A549 (cell line): ENCODE results near the gene KIAA0232. TPM values are rescaled to one million over a fixed set of nuclear protein-coding genes. Genes with fewer than 3 reads are reported as not detected.

ENCODE experiments used
- ATAC-seq, 2 experiments: fragments of 200-7000 bp in 1 of 2; fragments of >200 bp in 1 of 2; cut with Nextera tagmentation in 1 of 2; cut with Tn5 transposase in 1 of 2; 3 replicates each; pipeline versions ENCODE4 v1.8.0 to v1.9.1; 2018 to 2020; ENCODE audit warnings: mild to moderate bottlenecking in 1 of 2, moderate library complexity in 1 of 2
- CTCF ChIA-PET: fragments of 300-600 bp; sonication (Branson Sonifier 250); formaldehyde crosslinking; extraction: SDS; loops from one replicate; lab custom pipeline; 2021; ENCODE audit warnings: antibody characterized with exemption, inconsistent platforms; lab: Yijun Ruan, JAX
- POLR2A ChIA-PET: fragments of 350-600 bp; formaldehyde crosslinking; extraction: SDS; loops from one replicate; lab custom pipeline; 2021; ENCODE audit warnings: antibody characterized with exemption, inconsistent platforms; lab: Yijun Ruan, JAX
- DNase-seq, 2 experiments: peaks; one replicate each; pipeline versions ENCODE4 v3.0.0 to v3.0.0-alpha.2; 2011 to 2016; ENCODE audit warnings: low read depth in 1 of 2, low spot score in 1 of 2
- FAIRE-seq: peaks from 2 replicates; lab custom pipeline; 2011; peaks lifted over from hg19 to GRCh38; lab: Jason Lieb, UNC
- H3K27ac ChIP-seq, 2 experiments: fragments of >200 bp; sonication (Bioruptor Twin); formaldehyde crosslinking; 3 replicates each; pipeline ENCODE4 v1.5.1; 2016 to 2017
- H3K4me1 ChIP-seq: fragments of >200 bp; sonication (Bioruptor Twin); formaldehyde crosslinking; 3 replicates; pipeline ENCODE4 v1.6.1; 2016
- H3K4me2 ChIP-seq: fragments of >200 bp; sonication (Bioruptor Twin); formaldehyde crosslinking; 3 replicates; pipeline ENCODE4 v1.6.1; 2016
- H3K4me3 ChIP-seq: fragments of >200 bp; sonication (Bioruptor Twin); formaldehyde crosslinking; 3 replicates; pipeline ENCODE4 v1.5.1; 2016
- H3K9me3 ChIP-seq: fragments of >200 bp; sonication (Bioruptor Twin); formaldehyde crosslinking; 3 replicates; pipeline ENCODE4 v1.6.1; 2016
- BHLHE40 ChIP-seq: IDR thresholded peaks from 2 replicates; pipeline ENCODE4 v1.6.1; 2012; ENCODE audit warnings: low read depth, low read length, inconsistent platforms
- CHD2 ChIP-seq: fragments of 150-350 bp; IDR thresholded peaks from 2 replicates; pipeline ENCODE4 v1.6.1; 2014; ENCODE audit warnings: low read length; ENCODE audit not compliant: partially characterized antibody
- EHMT2 ChIP-seq: fragments of 200-600 bp; sonication (generic); IDR thresholded peaks from 2 replicates; pipeline ENCODE4 v1.6.1; 2016; ENCODE audit warnings: antibody characterized with exemption, low read depth, mild to moderate bottlenecking, moderate library complexity
- FOSB ChIP-seq: fragments of 250-450 bp; sonication (Bioruptor Pico); IDR thresholded peaks from 2 replicates; pipeline ENCODE4 v1.5.0; 2020; ENCODE audit warnings: mild to moderate bottlenecking, moderate library complexity
- HEYL ChIP-seq: fragments of 250-450 bp; sonication (Bioruptor Pico); IDR thresholded peaks from 2 replicates; pipeline ENCODE4 v1.8.0; 2021; ENCODE audit warnings: mild to moderate bottlenecking, moderate library complexity
- HOXB13 ChIP-seq: fragments of 250-450 bp; sonication (Bioruptor Pico); IDR thresholded peaks from 2 replicates; pipeline ENCODE4 v1.5.0; 2020; ENCODE audit warnings: low read depth, mild to moderate bottlenecking, moderate library complexity
- NPAS2 ChIP-seq: fragments of 250-450 bp; sonication (Bioruptor Pico); IDR thresholded peaks from 2 replicates; pipeline ENCODE4 v1.8.0; 2022; ENCODE audit warnings: mild to moderate bottlenecking, moderate library complexity, borderline replicate concordance
- POLR2AphosphoS2 ChIP-seq: conservative IDR thresholded peaks from 2 replicates; pipeline ENCODE4 v1.6.1; 2012; ENCODE audit warnings: low read length, improper control_type of control experiment, inconsistent platforms
- RAD21 ChIP-seq, 2 experiments: fragments of >200 bp in 1 of 2; sonication (Bioruptor Twin) in 1 of 2; formaldehyde crosslinking in 1 of 2; IDR thresholded peaks in 1 of 2; conservative IDR thresholded peaks in 1 of 2; 2 replicates in 1 of 2; 3 replicates in 1 of 2; pipeline ENCODE4 v1.6.1; 2012 to 2018; ENCODE audit warnings: inconsistent platforms in 1 of 2
- RFX5 ChIP-seq: fragments of 450-650 bp; IDR thresholded peaks from 2 replicates; pipeline ENCODE4 v1.7.1; 2014; ENCODE audit warnings: antibody characterized with exemption, mild to moderate bottlenecking, moderate library complexity
- SMC3 ChIP-seq: fragments of >200 bp; sonication (Bioruptor Twin); formaldehyde crosslinking; IDR thresholded peaks from 3 replicates; pipeline ENCODE4 v1.6.1; 2018; ENCODE audit warnings: inconsistent platforms
- TP53 ChIP-seq: fragments of 250-450 bp; sonication (Bioruptor Pico); IDR thresholded peaks from 2 replicates; pipeline ENCODE4 v1.5.0; 2021; ENCODE audit warnings: mild to moderate bottlenecking, moderate library complexity
- ZSCAN20 ChIP-seq: fragments of 250-450 bp; sonication (Bioruptor Pico); IDR thresholded peaks from 2 replicates; pipeline ENCODE4 v1.8.0; 2022; ENCODE audit warnings: mild to moderate bottlenecking, moderate library complexity
- WGBS: methylation state at CpG from one replicate; pipeline ENCODE4 v1.1.6; 2017; ENCODE audit errors: missing lambda C conversion rate; 5-methylcytosine and 5-hydroxymethylcytosine counted together
- polyA plus RNA-seq, 4 experiments: library from polyadenylated mRNA; depleted of rRNA in 3 of 4; stranded (reverse); fragments of >200 nt; fragmentation: RNase III in 1 of 4; extraction: RNeasy Plus Mini Kit Qiagen cat#74134 plus additional on column Dnase treatment in 1 of 4; gene quantifications; 2 replicates in 3 of 4; 3 replicates in 1 of 4; pipeline ENCODE4 v1.2.3, GENCODE V29; 2011 to 2017
- TF ChIP-seq, protein P1 (sequence below): fragments of 200-600 bp; sonication (generic); IDR thresholded peaks from 2 replicates; pipeline ENCODE4 v1.6.1; 2016; ENCODE audit warnings: antibody characterized with exemption, mild to moderate bottlenecking, moderate library complexity
- TF ChIP-seq, protein P2 (sequence below): fragments of 450-650 bp; IDR thresholded peaks from 2 replicates; pipeline ENCODE4 v1.6.1; 2014; ENCODE audit warnings: antibody characterized with exemption
- TF ChIP-seq, protein P3 (sequence below): fragments of >200 bp; sonication (Bioruptor Twin); formaldehyde crosslinking; IDR thresholded peaks from 3 replicates; pipeline ENCODE4 v1.5.1; 2016

The KIAA0232 gene
- polyA plus RNA-seq, 2 of the 4 experiments (the other 2 are of a cell fraction), result 9.3 to 21.5 TPM

- TF ChIP-seq, protein P1, sequence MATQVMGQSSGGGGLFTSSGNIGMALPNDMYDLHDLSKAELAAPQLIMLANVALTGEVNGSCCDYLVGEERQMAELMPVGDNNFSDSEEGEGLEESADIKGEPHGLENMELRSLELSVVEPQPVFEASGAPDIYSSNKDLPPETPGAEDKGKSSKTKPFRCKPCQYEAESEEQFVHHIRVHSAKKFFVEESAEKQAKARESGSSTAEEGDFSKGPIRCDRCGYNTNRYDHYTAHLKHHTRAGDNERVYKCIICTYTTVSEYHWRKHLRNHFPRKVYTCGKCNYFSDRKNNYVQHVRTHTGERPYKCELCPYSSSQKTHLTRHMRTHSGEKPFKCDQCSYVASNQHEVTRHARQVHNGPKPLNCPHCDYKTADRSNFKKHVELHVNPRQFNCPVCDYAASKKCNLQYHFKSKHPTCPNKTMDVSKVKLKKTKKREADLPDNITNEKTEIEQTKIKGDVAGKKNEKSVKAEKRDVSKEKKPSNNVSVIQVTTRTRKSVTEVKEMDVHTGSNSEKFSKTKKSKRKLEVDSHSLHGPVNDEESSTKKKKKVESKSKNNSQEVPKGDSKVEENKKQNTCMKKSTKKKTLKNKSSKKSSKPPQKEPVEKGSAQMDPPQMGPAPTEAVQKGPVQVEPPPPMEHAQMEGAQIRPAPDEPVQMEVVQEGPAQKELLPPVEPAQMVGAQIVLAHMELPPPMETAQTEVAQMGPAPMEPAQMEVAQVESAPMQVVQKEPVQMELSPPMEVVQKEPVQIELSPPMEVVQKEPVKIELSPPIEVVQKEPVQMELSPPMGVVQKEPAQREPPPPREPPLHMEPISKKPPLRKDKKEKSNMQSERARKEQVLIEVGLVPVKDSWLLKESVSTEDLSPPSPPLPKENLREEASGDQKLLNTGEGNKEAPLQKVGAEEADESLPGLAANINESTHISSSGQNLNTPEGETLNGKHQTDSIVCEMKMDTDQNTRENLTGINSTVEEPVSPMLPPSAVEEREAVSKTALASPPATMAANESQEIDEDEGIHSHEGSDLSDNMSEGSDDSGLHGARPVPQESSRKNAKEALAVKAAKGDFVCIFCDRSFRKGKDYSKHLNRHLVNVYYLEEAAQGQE, result no peak
- no peak for TF ChIP-seq RFX5
- no peak for TF ChIP-seq EHMT2
- TF ChIP-seq FOSB (CRISPR knock-in tag), result no peak
- TF ChIP-seq, all 56 proteins: peak for 0
Measured at GRCh38 chr4:6868386-6868785, 85.9 kb downstream of the KIAA0232 start (continued).

DNA sequence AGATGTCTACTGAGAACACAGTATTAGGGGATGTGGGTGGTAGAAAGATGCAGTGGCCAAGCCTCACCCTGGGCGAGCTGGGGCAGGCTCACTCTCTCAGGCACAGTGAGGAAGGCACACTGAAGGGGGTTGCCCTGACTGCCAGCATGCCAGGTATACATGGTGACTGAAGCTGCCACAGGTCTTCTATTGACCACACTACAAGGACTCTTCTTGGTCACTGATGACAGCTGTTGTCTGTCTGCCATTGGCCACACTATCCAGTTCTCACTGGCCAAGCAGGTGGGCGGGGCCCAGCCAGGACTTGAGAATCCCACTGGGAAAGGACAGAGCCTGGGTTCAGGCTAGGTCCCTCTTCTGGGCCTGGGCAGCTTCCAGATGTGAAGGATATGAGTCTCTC, 87.4 kb downstream of the KIAA0232 start:
- no peaks in the 10 kb centered on the region for H3K9me3 ChIP-seq
- ChIA-PET CTCF (interaction anchor here (0.9 kb wide), 1 partner anchor 149 kb away, joined by 3 read pairs; no protein-coding TSS in a partner anchor), POLR2A (no interaction called here)
- no peak overlapping the region for H3K4me3 ChIP-seq
- TF ChIP-seq HEYL (CRISPR knock-in tag) (no peak), BHLHE40 (no peak), TP53 (no peak)
- TF ChIP-seq, protein P1, result no peak
- WGBS, result 63% methylated on average over 2 of the region's 2 CpGs
- FAIRE-seq, result no peak
- no peaks in the 10 kb centered on the region for H3K4me1 ChIP-seq
- H3K4me2 ChIP-seq, result no peak overlapping the region
- no peak overlapping the region for H3K27ac ChIP-seq
- ATAC-seq, result no peak
- DNase-seq, result no peak

GRCh38 chr4:6873291-6873690, 90.8 kb downstream of the KIAA0232 start:
- ChIA-PET CTCF (interaction anchor here (0.6 to 6.4 kb wide), 55 partner anchors 9 to 624 kb away, joined by 3 to 168 read pairs (median 5); partner anchors contain the start of genes BLOC1S4 and MRFAP1L1), POLR2A (interaction anchor here (1.7 kb wide), 1 partner anchor 153 kb away, joined by 8 read pairs; no protein-coding TSS in a partner anchor)
- H3K4me2 ChIP-seq, result no peak overlapping the region
- no peak overlapping the region for H3K27ac ChIP-seq
- ATAC-seq (peak; percentile 76 to 82; a peak in 5 of 6 replicates), DNase-seq (peak; percentile 10 to 44), FAIRE-seq (no peak)
- no peaks in the 10 kb centered on the region for H3K4me1 ChIP-seq
- H3K4me3 ChIP-seq, result no peak overlapping the region
- no peak for TF ChIP-seq POLR2AphosphoS2
- TF ChIP-seq SMC3, result peak; percentile 40; the same call in 2 of the 3 replicates
- peak in 1 of 2 experiments; percentile 42; a peak in 2 of 5 replicates for TF ChIP-seq RAD21 (conservative IDR thresholded peaks at IDR 0.05 in 1 of 2, IDR thresholded peaks at IDR 0.05 in 1 of 2)
- H3K9me3 ChIP-seq, result no peaks in the 10 kb centered on the region

GRCh38 chr4:6873792-6874461, 91.4 kb downstream of the KIAA0232 start:
- Histone ChIP-seq H3K9me3 (no peaks in the 10 kb centered on the region), H3K4me2 (no peak overlapping the region), H3K27ac (no peak overlapping the region), H3K4me3 (no peak overlapping the region), H3K4me1 (no peaks in the 10 kb centered on the region)
- ATAC-seq (peak; percentile 84 to 93), FAIRE-seq (no peak), DNase-seq (peak; percentile 30 to 65)
- CTCF ChIA-PET, result interaction anchor here (0.6 to 6.4 kb wide), 59 partner anchors 10 to 624 kb away, joined by 3 to 168 read pairs (median 4); partner anchors contain the start of genes BLOC1S4 and MRFAP1L1
- WGBS, result 31% methylated on average over 2 of the region's 3 CpGs
- TF ChIP-seq RAD21 (conservative IDR thresholded peaks at IDR 0.05 in 1 of 2, IDR thresholded peaks at IDR 0.05 in 1 of 2) (peak; percentile 66 to 71), NPAS2 (CRISPR knock-in tag) (no peak), HOXB13 (no peak), SMC3 (peak; percentile 60), ZSCAN20 (no peak), CHD2 (no peak)
- TF ChIP-seq, protein P2, sequence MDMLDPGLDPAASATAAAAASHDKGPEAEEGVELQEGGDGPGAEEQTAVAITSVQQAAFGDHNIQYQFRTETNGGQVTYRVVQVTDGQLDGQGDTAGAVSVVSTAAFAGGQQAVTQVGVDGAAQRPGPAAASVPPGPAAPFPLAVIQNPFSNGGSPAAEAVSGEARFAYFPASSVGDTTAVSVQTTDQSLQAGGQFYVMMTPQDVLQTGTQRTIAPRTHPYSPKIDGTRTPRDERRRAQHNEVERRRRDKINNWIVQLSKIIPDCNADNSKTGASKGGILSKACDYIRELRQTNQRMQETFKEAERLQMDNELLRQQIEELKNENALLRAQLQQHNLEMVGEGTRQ, result no peak
- TF ChIP-seq, protein P3, sequence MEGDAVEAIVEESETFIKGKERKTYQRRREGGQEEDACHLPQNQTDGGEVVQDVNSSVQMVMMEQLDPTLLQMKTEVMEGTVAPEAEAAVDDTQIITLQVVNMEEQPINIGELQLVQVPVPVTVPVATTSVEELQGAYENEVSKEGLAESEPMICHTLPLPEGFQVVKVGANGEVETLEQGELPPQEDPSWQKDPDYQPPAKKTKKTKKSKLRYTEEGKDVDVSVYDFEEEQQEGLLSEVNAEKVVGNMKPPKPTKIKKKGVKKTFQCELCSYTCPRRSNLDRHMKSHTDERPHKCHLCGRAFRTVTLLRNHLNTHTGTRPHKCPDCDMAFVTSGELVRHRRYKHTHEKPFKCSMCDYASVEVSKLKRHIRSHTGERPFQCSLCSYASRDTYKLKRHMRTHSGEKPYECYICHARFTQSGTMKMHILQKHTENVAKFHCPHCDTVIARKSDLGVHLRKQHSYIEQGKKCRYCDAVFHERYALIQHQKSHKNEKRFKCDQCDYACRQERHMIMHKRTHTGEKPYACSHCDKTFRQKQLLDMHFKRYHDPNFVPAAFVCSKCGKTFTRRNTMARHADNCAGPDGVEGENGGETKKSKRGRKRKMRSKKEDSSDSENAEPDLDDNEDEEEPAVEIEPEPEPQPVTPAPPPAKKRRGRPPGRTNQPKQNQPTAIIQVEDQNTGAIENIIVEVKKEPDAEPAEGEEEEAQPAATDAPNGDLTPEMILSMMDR, result peak; percentile 67
- POLR2A ChIA-PET, result interaction anchor here (0.6 to 1.7 kb wide), 2 partner anchors 154 to 400 kb away, joined by 3 to 8 read pairs; no protein-coding TSS in a partner anchor
